H1 (cell line): ENCODE data around the gene INSYN1. TPM values are rescaled to one million over a fixed set of nuclear protein-coding genes. Genes with fewer than 3 reads are reported as not detected.
A peak's percentile ranks its signal among the peaks of the same experiment; 100 is the strongest.

Experiments used
- CTCF ChIA-PET: fragments of 300-600 bp; sonication (Branson Sonifier 250); formaldehyde crosslinking; loops from one replicate; lab custom pipeline; 2021; ENCODE audit not compliant: partially characterized antibody; lab: Charles Lee
- POLR2A ChIA-PET: fragments of 300-600 bp; sonication (Branson Sonifier 250); formaldehyde crosslinking; loops from one replicate; lab custom pipeline; 2021; ENCODE audit warnings: inconsistent platforms; ENCODE audit not compliant: partially characterized antibody; lab: Charles Lee
- DNase-seq, 2 experiments: peaks; one replicate each; pipeline versions ENCODE4 v3.0.0 to v3.0.0-alpha.2; 2010 to 2022; ENCODE audit warnings: low spot score in 2 of 2, low read depth in 1 of 2, mixed read lengths in 1 of 2
- FAIRE-seq: peaks from 2 replicates; lab custom pipeline; 2011; peaks lifted over from hg19 to GRCh38; lab: Jason Lieb, UNC
- H2AFZ ChIP-seq: 2 replicates; pipeline ENCODE4 v1.8.1; 2012; ENCODE audit warnings: low read length, inconsistent platforms
- H2AK5ac ChIP-seq: 2 replicates; pipeline ENCODE4 v1.6.1; 2013; ENCODE audit warnings: low read depth, low read length
- H2BK120ac ChIP-seq: replicated peaks from 2 replicates; pipeline ENCODE3; 2013; ENCODE audit warnings: low read depth, low read length, inconsistent platforms
- H2BK12ac ChIP-seq: 2 replicates; pipeline ENCODE4 v1.6.1; 2013; ENCODE audit warnings: low read depth, low read length
- H2BK15ac ChIP-seq: 2 replicates; pipeline ENCODE4 v1.6.1; 2013; ENCODE audit warnings: low read length
- H2BK20ac ChIP-seq: 2 replicates; pipeline ENCODE4 v1.6.1; 2013; ENCODE audit warnings: low read length
- H2BK5ac ChIP-seq: 2 replicates; pipeline ENCODE4 v1.6.1; 2013; ENCODE audit warnings: low read depth, low read length
- H3K14ac ChIP-seq: 2 replicates; pipeline ENCODE4 v1.6.1; 2013; ENCODE audit warnings: inconsistent platforms; ENCODE audit not compliant: insufficient read length
- H3K18ac ChIP-seq: 2 replicates; pipeline ENCODE4 v1.6.1; 2013; ENCODE audit warnings: low read length; ENCODE audit errors: extremely low read depth
- H3K23ac ChIP-seq: 2 replicates; pipeline ENCODE4 v1.6.1; 2013; ENCODE audit warnings: inconsistent platforms; ENCODE audit not compliant: insufficient read length
- H3K23me2 ChIP-seq: 2 replicates; pipeline ENCODE4 v1.6.1; 2013; ENCODE audit warnings: low read depth, low read length
- H3K27ac ChIP-seq: 2 replicates; pipeline ENCODE4 v1.6.1; 2011; ENCODE audit warnings: low read depth, low read length, inconsistent platforms
- H3K27me3 ChIP-seq, 4 experiments: replicated peaks in 1 of 4; 1 replicate in 1 of 4; 2 replicates in 3 of 4; pipeline versions ENCODE4 v1.6.1 to v1.8.1; 2011 to 2013; ENCODE audit warnings: low read length in 3 of 4, mild to moderate bottlenecking in 3 of 4, inconsistent platforms in 2 of 4, mixed read lengths in 2 of 4, moderate library complexity in 1 of 4; ENCODE audit not compliant: control insufficient read depth in 3 of 4, insufficient read depth in 3 of 4; ENCODE audit errors: extremely low read depth in 1 of 4
- H3K36me3 ChIP-seq, 4 experiments: 2 replicates each; pipeline versions ENCODE4 v1.6.1 to v1.8.1; 2011 to 2013; ENCODE audit warnings: mild to moderate bottlenecking in 4 of 4, low read length in 3 of 4, moderate library complexity in 2 of 4, control low read depth in 1 of 4, inconsistent platforms in 1 of 4; ENCODE audit not compliant: insufficient read depth in 4 of 4, control insufficient read depth in 2 of 4
- H3K4ac ChIP-seq: replicated peaks from 2 replicates; pipeline ENCODE3; 2013; ENCODE audit warnings: low read length, low read depth, mixed read lengths, inconsistent platforms; ENCODE audit not compliant: insufficient read length
- H3K4me1 ChIP-seq, 4 experiments: replicated peaks in 1 of 4; 1 replicate in 1 of 4; 2 replicates in 3 of 4; pipeline versions ENCODE4 v1.6.1 to v1.8.1; 2011 to 2013; ENCODE audit warnings: low read length in 3 of 4, inconsistent platforms in 2 of 4, mixed read lengths in 1 of 4; ENCODE audit not compliant: insufficient read depth in 4 of 4, control insufficient read depth in 3 of 4
- H3K4me2 ChIP-seq, 2 experiments: 2 replicates each; pipeline versions ENCODE4 v1.6.1 to v1.8.1; 2011 to 2013; ENCODE audit warnings: low read depth in 2 of 2, low read length in 2 of 2, control low read depth in 1 of 2, inconsistent platforms in 1 of 2, mild to moderate bottlenecking in 1 of 2; ENCODE audit not compliant: insufficient read depth in 1 of 2
- H3K4me3 ChIP-seq, 4 experiments: fragments of 200-600, 300-600 bp in 1 of 4; sonication (generic), shearing (Covaris generic), sonication (Bioruptor Twin) in 1 of 4; 2 replicates each; pipeline versions ENCODE4 v1.5.1 to v1.8.1; 2011 to 2016; ENCODE audit warnings: low read length in 4 of 4, low read depth in 3 of 4, control low read depth in 2 of 4, inconsistent platforms in 2 of 4, mild to moderate bottlenecking in 2 of 4, mixed read lengths in 1 of 4, moderate library complexity in 1 of 4; ENCODE audit not compliant: insufficient read depth in 2 of 4; ENCODE audit errors: extremely low read depth in 1 of 4
- H3K56ac ChIP-seq: replicated peaks from 2 replicates; pipeline ENCODE3; 2013; ENCODE audit warnings: low read depth, mild to moderate bottlenecking, mixed read lengths, low read length, inconsistent platforms; ENCODE audit not compliant: insufficient read length
- H3K79me1 ChIP-seq: 2 replicates; pipeline ENCODE4 v1.6.1; 2013; ENCODE audit warnings: low read depth, low read length, control low read depth
- H3K79me2 ChIP-seq, 2 experiments: 2 replicates each; pipeline versions ENCODE4 v1.6.1 to v1.8.1; 2012 to 2013; ENCODE audit warnings: low read length in 2 of 2, mild to moderate bottlenecking in 2 of 2, inconsistent platforms in 1 of 2; ENCODE audit not compliant: insufficient read depth in 2 of 2, control insufficient read depth in 1 of 2
- H3K9ac ChIP-seq, 4 experiments: replicated peaks in 1 of 4; 1 replicate in 1 of 4; 2 replicates in 3 of 4; pipeline versions ENCODE4 v1.6.1 to v1.8.1; 2011 to 2013; ENCODE audit warnings: low read depth in 3 of 4, low read length in 3 of 4, control low read depth in 2 of 4, mild to moderate bottlenecking in 2 of 4, moderate library complexity in 2 of 4, inconsistent platforms in 1 of 4; ENCODE audit errors: extremely low read depth in 1 of 4
- H3K9me3 ChIP-seq, 2 experiments: 2 replicates each; pipeline versions ENCODE4 v1.6.1 to v1.8.1; 2012 to 2013; ENCODE audit warnings: mild to moderate bottlenecking in 2 of 2, moderate library complexity in 2 of 2, control low read depth in 1 of 2, inconsistent platforms in 1 of 2, low read depth in 1 of 2, low read length in 1 of 2, mixed read lengths in 1 of 2; ENCODE audit not compliant: insufficient read depth in 2 of 2
- H4K20me1 ChIP-seq, 2 experiments: replicated peaks in 1 of 2; 2 replicates each; pipeline versions ENCODE3 to v1.8.1; 2011 to 2013; ENCODE audit warnings: inconsistent platforms in 2 of 2, low read length in 2 of 2, mild to moderate bottlenecking in 1 of 2; ENCODE audit not compliant: insufficient read depth in 2 of 2, control insufficient read depth in 1 of 2
- H4K5ac ChIP-seq: 2 replicates; pipeline ENCODE4 v1.6.1; 2013; ENCODE audit warnings: low read length, low read depth, mixed read lengths, inconsistent platforms; ENCODE audit not compliant: insufficient read length
- H4K8ac ChIP-seq: 2 replicates; pipeline ENCODE4 v1.8.0; 2013; ENCODE audit warnings: mild to moderate bottlenecking, moderate library complexity, low read length, inconsistent platforms; ENCODE audit not compliant: insufficient read depth; ENCODE audit errors: extremely low read depth
- H4K91ac ChIP-seq: replicated peaks from 2 replicates; pipeline ENCODE3; 2013; ENCODE audit warnings: low read length, mixed read lengths, inconsistent platforms; ENCODE audit not compliant: insufficient read length
- ASH2L ChIP-seq: fragments of 200-600, 300-600 bp; sonication (generic); IDR thresholded peaks from one replicate; pipeline ENCODE4 v1.7.1; 2017; ENCODE audit warnings: low read length
- CHD2 ChIP-seq: IDR thresholded peaks from 2 replicates; pipeline ENCODE4 v1.6.1; 2012; ENCODE audit warnings: low read length, improper control_type of control experiment
- EGR1 ChIP-seq: IDR thresholded peaks from 2 replicates; pipeline ENCODE4 v1.6.1; 2011; ENCODE audit warnings: low read depth, low read length, borderline replicate concordance
- MAFK ChIP-seq: IDR thresholded peaks from 2 replicates; pipeline ENCODE4 v1.6.1; 2012; ENCODE audit warnings: low read depth, mild to moderate bottlenecking, improper control_type of control experiment, low read length
- NRF1 ChIP-seq: IDR thresholded peaks from 2 replicates; pipeline ENCODE4 v1.6.1; 2011; ENCODE audit warnings: mild to moderate bottlenecking, low read depth, low read length, improper control_type of control experiment
- PHF8 ChIP-seq: fragments of 200-600 bp; sonication (generic); conservative IDR thresholded peaks from 2 replicates; pipeline ENCODE4 v1.7.1; 2012; ENCODE audit warnings: low read depth, mild to moderate bottlenecking, inconsistent platforms, low read length, moderate library complexity
- SIN3A ChIP-seq, 2 experiments: IDR thresholded peaks in 1 of 2; conservative IDR thresholded peaks in 1 of 2; 2 replicates each; pipeline ENCODE4 v1.6.1; 2011 to 2012; ENCODE audit warnings: low read length in 2 of 2, improper control_type of control experiment in 1 of 2, low read depth in 1 of 2, mild to moderate bottlenecking in 1 of 2
- WGBS, 2 experiments: shearing (Covaris generic) in 1 of 2; methylation state at CpG; one replicate each; pipeline versions ENCODE4 v1.1.6 to v1.1.7; 2013 to 2015; ENCODE audit warnings: low lambda C conversion rate in 2 of 2, mixed read lengths in 2 of 2, inconsistent platforms in 1 of 2, low coverage in 1 of 2, missing lambda C conversion rate in 1 of 2; ENCODE audit not compliant: insufficient replicate concordance in 2 of 2, insufficient coverage in 1 of 2, insufficient read length in 1 of 2; ENCODE audit errors: extremely low coverage in 1 of 2, missing lambda C conversion rate in 1 of 2; 5-methylcytosine and 5-hydroxymethylcytosine counted together
- polyA plus RNA-seq, 7 experiments: library from polyadenylated mRNA; depleted of rRNA in 3 of 7; stranded (reverse) in 5 of 7; unstranded in 2 of 7; fragments of >200 nt in 5 of 7; fragments of 200-250 nt in 2 of 7; gene quantifications; 1 replicate in 5 of 7; 2 replicates in 1 of 7; 4 replicates in 1 of 7; pipeline versions ENCODE4 v1.2.1 to v1.2.3, GENCODE V29; 2011 to 2013; ENCODE audit warnings: missing spikeins in 2 of 7, mixed read lengths in 2 of 7
- total RNA-seq: library from RNA; stranded (reverse); fragmentation: NEBNext Ultra II Directional; extraction: Animal tissue kit (Norgen Biotek cat#: 25700); gene quantifications from 2 replicates; pipeline ENCODE4 v1.2.1, GENCODE V29; 2021
- TF ChIP-seq, protein P1 (sequence below): IDR thresholded peaks from 2 replicates; pipeline ENCODE4 v1.6.1; 2012; ENCODE audit warnings: inconsistent platforms

The INSYN1 gene
- total and polyA plus RNA-seq, 2 of the 8 experiments (the other 6 are each of a cell fraction or from before 2014, with no cell fraction given), result 7.2 to 10.2 TPM

DNA sequence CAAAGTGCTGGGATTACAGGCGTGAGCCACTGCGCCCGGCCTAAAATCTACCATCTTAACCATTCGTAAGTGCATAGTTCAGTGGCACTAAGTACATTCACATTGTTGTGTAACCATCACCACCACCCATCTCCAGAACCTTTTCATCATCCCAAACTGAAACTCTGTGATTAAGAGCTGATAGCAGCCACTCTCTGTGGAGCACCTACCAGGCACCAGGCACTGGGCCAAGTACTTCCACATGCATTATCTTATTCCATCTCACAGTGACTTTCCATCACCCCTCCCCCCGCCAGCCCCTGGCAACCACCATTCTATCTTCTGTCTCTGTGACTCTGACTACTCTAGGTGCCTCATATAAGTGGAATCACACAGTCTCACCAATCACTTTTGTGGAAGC lies 2.3 kb upstream of the INSYN1 start:
- CTCF ChIA-PET, result interaction anchor here (0.8 to 1.2 kb wide), 2 partner anchors 118 to 408 kb away, joined by 3 to 4 read pairs; partner anchors contain the start of gene TBC1D21
- no peak overlapping the region for H3K9ac ChIP-seq
- no peak for DNase-seq
- no peak overlapping the region for H4K91ac ChIP-seq
- no peaks in the 10 kb centered on the region for H3K79me2 ChIP-seq
- no peaks in the 10 kb centered on the region for H3K9me3 ChIP-seq
- WGBS, 2 experiments, result 94% methylated on average over 5 of the region's 5 CpGs; no CpG with 5 or more reads in 1 of the 2 experiments
- H2BK5ac ChIP-seq, result no peak overlapping the region
- no peak overlapping the region for H3K56ac ChIP-seq
- H3K23me2 ChIP-seq, result peaks cover 16% of the 10 kb centered on the region; the same call in 1 of the 2 replicates
- POLR2A ChIA-PET, result interaction anchor here (0.7 kb wide), 1 partner anchor 133 kb away, joined by 3 read pairs; no protein-coding TSS in a partner anchor
- no peak overlapping the region for H3K23ac ChIP-seq
- H4K20me1 ChIP-seq, result no peaks in the 10 kb centered on the region
- no peak overlapping the region for H2AFZ ChIP-seq
- H2BK12ac ChIP-seq, result no peak overlapping the region; the same call in 1 of the 2 replicates
- H3K27me3 ChIP-seq, result peaks cover 0 to 24% (median 13%) of the 10 kb centered on the region in 4 experiments; a peak in 6 of 7 replicates
- no peak overlapping the region for H3K14ac ChIP-seq
- H3K36me3 ChIP-seq, result no peaks in the 10 kb centered on the region
- no peak overlapping the region for H3K4me3 ChIP-seq
- TF ChIP-seq MAFK (no peak), PHF8 (no peak), CHD2 (no peak), ASH2L (no peak), SIN3A (conservative IDR thresholded peaks at IDR 0.05 in 1 of 2, IDR thresholded peaks at IDR 0.05 in 1 of 2; ENCODE audit: low read depth in 1 of 2, low read length in 2 of 2) (no peak), EGR1 (no peak), NRF1 (no peak)
- TF ChIP-seq, protein P1, sequence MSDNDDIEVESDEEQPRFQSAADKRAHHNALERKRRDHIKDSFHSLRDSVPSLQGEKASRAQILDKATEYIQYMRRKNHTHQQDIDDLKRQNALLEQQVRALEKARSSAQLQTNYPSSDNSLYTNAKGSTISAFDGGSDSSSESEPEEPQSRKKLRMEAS, result no peak
- peak overlapping the region; percentile 40; the same call in 1 of the 2 replicates for H2BK20ac ChIP-seq
- no peak overlapping the region for H3K18ac ChIP-seq
- no peaks in the 10 kb centered on the region for H3K79me1 ChIP-seq
- H2BK120ac ChIP-seq, result no peak overlapping the region
- H2BK15ac ChIP-seq, result no peak overlapping the region
- no peak overlapping the region for H4K5ac ChIP-seq
- no peak overlapping the region for H4K8ac ChIP-seq
- no peak for FAIRE-seq
- H3K4ac ChIP-seq, result no peak overlapping the region
- peaks cover 11 to 19% (median 14%) of the 10 kb centered on the region in 4 experiments for H3K4me1 ChIP-seq
- H3K4me2 ChIP-seq, result no peak overlapping the region
- H3K27ac ChIP-seq, result no peak overlapping the region
- H2AK5ac ChIP-seq, result no peak overlapping the region
